Vagina (tissue), 2 donors: ENCODE measurements around the gene S100A13.

Source experiments
- CTCF ChIP-seq, 3 experiments: fragments of 450-650 bp in 2 of 3; fragments of 200-600 bp in 1 of 3; sonication (generic) in 1 of 3; IDR thresholded peaks; one replicate each; pipeline ENCODE4 v1.5.1; 2017 to 2019; ENCODE audit warnings: antibody characterized with exemption in 3 of 3, mild to moderate bottlenecking in 2 of 3, moderate library complexity in 2 of 3
- POLR2A ChIP-seq, 2 donors: fragments of 450-650 bp; IDR thresholded peaks; one replicate each; pipeline ENCODE4 v1.6.1; 2017; ENCODE audit warnings: antibody characterized with exemption in 2 of 2, mild to moderate bottlenecking in 2 of 2, moderate library complexity in 2 of 2

- TF ChIP-seq CTCF (IDR thresholded peaks at IDR 0.05) (no peak), POLR2A (IDR thresholded peaks at IDR 0.05) (no peak)
Observed at GRCh38 chr1:153610334-153610733, 17.0 kb downstream of the S100A13 start.
